CD14-positive monocyte (primary cell): ENCODE measurements around the gene CEP89. TPM values are rescaled to one million over a fixed set of nuclear protein-coding genes. Genes with fewer than 3 reads are reported as not detected.

Source experiments
- DNase-seq, 3 donors: peaks; one replicate each; pipeline ENCODE4 v3.0.0-alpha.2; 2011 to 2022
- H2AFZ ChIP-seq: 2 replicates; pipeline ENCODE4 v1.6.0; 2012; ENCODE audit warnings: mild to moderate bottlenecking, low read depth, low read length, inconsistent platforms; ENCODE audit not compliant: insufficient read depth, poor library complexity, severe bottlenecking
- H3K27ac ChIP-seq, 2 donors: 1 replicate in 1 of 2; 2 replicates in 1 of 2; pipeline ENCODE4 v1.5.1; 2012 to 2013; ENCODE audit warnings: low read length in 2 of 2, control low read depth in 1 of 2, inconsistent platforms in 1 of 2, low read depth in 1 of 2, mild to moderate bottlenecking in 1 of 2
- H3K27me3 ChIP-seq, 2 donors: one replicate each; pipeline versions ENCODE4 v1.6.0 to v1.6.1; 2011 to 2013; ENCODE audit warnings: low read length in 2 of 2; ENCODE audit not compliant: control insufficient read depth in 2 of 2, insufficient read depth in 2 of 2
- H3K36me3 ChIP-seq, 2 donors: replicated peaks in 1 of 2; 1 replicate in 1 of 2; 2 replicates in 1 of 2; pipeline versions ENCODE4 v1.5.1 to v1.6.1; 2012 to 2013; ENCODE audit warnings: low read length in 2 of 2, control low read depth in 1 of 2, inconsistent platforms in 1 of 2, mild to moderate bottlenecking in 1 of 2; ENCODE audit not compliant: insufficient read depth in 2 of 2, control insufficient read depth in 1 of 2
- H3K4me1 ChIP-seq, 2 donors: 1 replicate in 1 of 2; 2 replicates in 1 of 2; pipeline versions ENCODE4 v1.5.1 to v1.6.1; 2012 to 2013; ENCODE audit warnings: low read length in 2 of 2, control low read depth in 1 of 2, inconsistent platforms in 1 of 2, mild to moderate bottlenecking in 1 of 2, moderate library complexity in 1 of 2; ENCODE audit not compliant: insufficient read depth in 2 of 2, control insufficient read depth in 1 of 2
- H3K4me2 ChIP-seq: replicated peaks from 2 replicates; pipeline ENCODE3; 2012; ENCODE audit warnings: low read length, moderate library complexity, mild to moderate bottlenecking; ENCODE audit not compliant: poor library complexity, severe bottlenecking; ENCODE audit errors: extremely low read depth
- H3K4me3 ChIP-seq, 3 experiments: fragments of 200-600 bp in 1 of 3; sonication (generic) in 1 of 3; replicated peaks in 1 of 3; 1 replicate in 2 of 3; 2 replicates in 1 of 3; pipeline ENCODE4 v1.5.1; 2011 to 2013; ENCODE audit warnings: low read length in 3 of 3, mild to moderate bottlenecking in 3 of 3, control low read depth in 2 of 3, low read depth in 2 of 3, inconsistent platforms in 1 of 3, moderate library complexity in 1 of 3
- H3K79me2 ChIP-seq: 2 replicates; pipeline ENCODE4 v1.6.0; 2012; ENCODE audit warnings: mild to moderate bottlenecking, control low read depth, inconsistent platforms, low read length, moderate library complexity; ENCODE audit not compliant: insufficient read depth
- H3K9ac ChIP-seq: 2 replicates; pipeline ENCODE4 v1.6.0; 2017; ENCODE audit warnings: low read length, mild to moderate bottlenecking; ENCODE audit not compliant: insufficient read depth, poor library complexity, severe bottlenecking
- H3K9me3 ChIP-seq, 2 donors: replicated peaks in 1 of 2; 1 replicate in 1 of 2; 2 replicates in 1 of 2; pipeline versions ENCODE4 v1.5.1 to v1.6.1; 2012 to 2013; ENCODE audit warnings: low read length in 2 of 2, control low read depth in 1 of 2; ENCODE audit not compliant: control insufficient read depth in 1 of 2, insufficient read depth in 1 of 2
- H4K20me1 ChIP-seq: 2 replicates; pipeline ENCODE4 v1.6.0; 2012; ENCODE audit warnings: mild to moderate bottlenecking, low read length, control low read depth, moderate library complexity; ENCODE audit not compliant: insufficient read depth
- H3K27ac Mint-ChIP-seq, 7 donors: one replicate each; pipeline ENCODE4 v1.8.0; 2020; ENCODE audit warnings: mild to moderate bottlenecking in 7 of 7, mixed read lengths in 7 of 7, moderate library complexity in 6 of 7, inconsistent platforms in 2 of 7
- H3K27me3 Mint-ChIP-seq, 3 donors: one replicate each; pipeline ENCODE4 v1.8.0; 2021 to 2022; ENCODE audit warnings: low read depth in 3 of 3, mild to moderate bottlenecking in 3 of 3, mixed read lengths in 3 of 3, moderate library complexity in 3 of 3, inconsistent platforms in 1 of 3
- H3K36me3 Mint-ChIP-seq, 2 donors: one replicate each; pipeline ENCODE4 v1.8.0; 2020; ENCODE audit warnings: mixed read lengths in 2 of 2, inconsistent platforms in 1 of 2, mild to moderate bottlenecking in 1 of 2
- H3K4me1 Mint-ChIP-seq: one replicate; pipeline ENCODE4 v1.8.0; 2020; ENCODE audit warnings: mild to moderate bottlenecking, mixed read lengths
- H3K4me3 Mint-ChIP-seq, 2 donors: one replicate each; pipeline ENCODE4 v1.8.0; 2020; ENCODE audit warnings: mild to moderate bottlenecking in 2 of 2, mixed read lengths in 2 of 2, moderate library complexity in 1 of 2
- H3K9me3 Mint-ChIP-seq, 7 donors: one replicate each; pipeline ENCODE4 v1.8.0; 2020 to 2022; ENCODE audit warnings: mixed read lengths in 7 of 7, mild to moderate bottlenecking in 6 of 7, moderate library complexity in 6 of 7, inconsistent platforms in 2 of 7
- WGBS: methylation state at CpG from one replicate; pipeline ENCODE4 v1.1.5; 2013; ENCODE audit warnings: missing lambda C conversion rate; ENCODE audit not compliant: insufficient coverage; 5-methylcytosine and 5-hydroxymethylcytosine counted together
- intact Hi-C, 2 donors: fragments of 100-400 bp; cut with micrococcal nuclease; formaldehyde crosslinking; loops; one replicate each; pipeline versions ENCODE4 v1.15.0 to v1.15.1; 2023
- polyA plus RNA-seq, 3 donors: library from polyadenylated mRNA; depleted of rRNA in 1 of 3; unstranded in 2 of 3; stranded (reverse) in 1 of 3; fragments of 300-500 nt in 2 of 3; fragments of >200 nt in 1 of 3; fragmentation: Illumina TruSeq in 2 of 3; gene quantifications; 1 replicate in 2 of 3; 2 replicates in 1 of 3; pipeline ENCODE4 v1.2.3, GENCODE V29; 2012 to 2021
- TF ChIP-seq, protein P1 (sequence below): fragments of 200-600 bp; IDR thresholded peaks from one replicate; pipeline ENCODE4 v1.8.0; 2022; ENCODE audit warnings: antibody characterized with exemption, mild to moderate bottlenecking

The CEP89 gene
- polyA plus RNA-seq, 3 donors, result 4.6 to 6.5 (median 4.7) TPM

DNA sequence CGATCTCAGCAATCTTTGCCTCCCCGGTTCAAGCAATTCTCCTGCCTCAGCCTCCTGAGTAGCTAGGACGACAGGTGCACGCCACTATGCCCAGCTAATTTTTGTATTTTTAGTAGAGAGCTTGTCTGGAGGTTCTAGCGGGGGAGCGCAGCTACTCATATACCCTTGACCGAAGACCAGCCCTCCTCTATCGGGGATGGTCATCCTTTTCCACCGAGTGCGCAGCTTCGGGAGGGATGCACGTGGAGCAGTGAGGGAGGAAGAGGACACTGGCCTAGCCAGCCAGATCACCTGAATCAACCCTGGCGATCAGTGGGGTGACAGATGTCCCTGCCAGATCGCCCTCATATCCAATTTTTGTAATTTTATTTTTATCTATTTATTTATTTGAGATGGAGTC is 109.0 kb downstream of the CEP89 start:
- Histone ChIP-seq H3K4me3 (no peak overlapping the region), H3K9me3 (no peaks in the 10 kb centered on the region), H3K9ac (no peak overlapping the region), H3K79me2 (no peaks in the 10 kb centered on the region), H2AFZ (no peak overlapping the region), H3K4me1 (no peaks in the 10 kb centered on the region), H3K4me2 (no peak overlapping the region), H4K20me1 (no peaks in the 10 kb centered on the region), H3K27me3 (no peaks in the 10 kb centered on the region), H3K27ac (no peak overlapping the region), H3K36me3 (no peaks in the 10 kb centered on the region)
- peaks cover 0 to 2% (median 1%) of the 10 kb centered on the region in 3 donors for H3K27me3 Mint-ChIP-seq
- H3K9me3 Mint-ChIP-seq, result peaks cover 0 to 2% (median 0%) of the 10 kb centered on the region in 7 donors
- DNase-seq, result no peak
- 93% methylated on average over 3 of the region's 14 CpGs for WGBS
- no peaks in the 10 kb centered on the region for H3K36me3 Mint-ChIP-seq
- intact Hi-C loops, result no loop called here
- no peak overlapping the region for H3K27ac Mint-ChIP-seq
- TF ChIP-seq, protein P1, sequence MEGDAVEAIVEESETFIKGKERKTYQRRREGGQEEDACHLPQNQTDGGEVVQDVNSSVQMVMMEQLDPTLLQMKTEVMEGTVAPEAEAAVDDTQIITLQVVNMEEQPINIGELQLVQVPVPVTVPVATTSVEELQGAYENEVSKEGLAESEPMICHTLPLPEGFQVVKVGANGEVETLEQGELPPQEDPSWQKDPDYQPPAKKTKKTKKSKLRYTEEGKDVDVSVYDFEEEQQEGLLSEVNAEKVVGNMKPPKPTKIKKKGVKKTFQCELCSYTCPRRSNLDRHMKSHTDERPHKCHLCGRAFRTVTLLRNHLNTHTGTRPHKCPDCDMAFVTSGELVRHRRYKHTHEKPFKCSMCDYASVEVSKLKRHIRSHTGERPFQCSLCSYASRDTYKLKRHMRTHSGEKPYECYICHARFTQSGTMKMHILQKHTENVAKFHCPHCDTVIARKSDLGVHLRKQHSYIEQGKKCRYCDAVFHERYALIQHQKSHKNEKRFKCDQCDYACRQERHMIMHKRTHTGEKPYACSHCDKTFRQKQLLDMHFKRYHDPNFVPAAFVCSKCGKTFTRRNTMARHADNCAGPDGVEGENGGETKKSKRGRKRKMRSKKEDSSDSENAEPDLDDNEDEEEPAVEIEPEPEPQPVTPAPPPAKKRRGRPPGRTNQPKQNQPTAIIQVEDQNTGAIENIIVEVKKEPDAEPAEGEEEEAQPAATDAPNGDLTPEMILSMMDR, result no peak
- no peak overlapping the region for H3K4me3 Mint-ChIP-seq
- no peaks in the 10 kb centered on the region for H3K4me1 Mint-ChIP-seq

DNA sequence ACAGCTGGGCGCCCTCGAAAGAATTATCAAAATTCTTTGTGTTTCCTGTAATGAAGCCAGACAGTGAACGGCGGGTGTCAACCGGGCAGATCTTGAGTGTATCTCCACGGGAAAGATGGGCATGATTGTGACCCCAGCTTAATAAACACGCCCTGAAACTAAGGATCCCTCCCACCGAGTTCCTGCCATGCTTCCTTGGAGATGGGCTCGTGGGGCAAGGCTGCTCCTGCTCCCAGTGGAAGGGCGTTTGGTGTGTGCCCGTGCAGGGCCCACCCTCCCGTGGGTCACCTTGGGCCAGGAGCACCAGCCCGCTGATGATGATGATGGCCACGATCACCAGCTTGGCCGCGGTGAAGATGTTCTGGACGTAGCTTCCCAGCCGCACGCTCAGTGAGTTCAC is 109.6 kb downstream of the CEP89 start:
- peaks cover 0 to 2% (median 1%) of the 10 kb centered on the region in 3 donors for H3K27me3 Mint-ChIP-seq
- H3K36me3 Mint-ChIP-seq, result no peaks in the 10 kb centered on the region
- TF ChIP-seq, protein P1, result no peak
- Histone ChIP-seq H3K9me3 (no peaks in the 10 kb centered on the region), H3K4me2 (no peak overlapping the region), H3K27ac (no peak overlapping the region), H2AFZ (no peak overlapping the region), H3K9ac (no peak overlapping the region), H3K36me3 (no peaks in the 10 kb centered on the region), H4K20me1 (no peaks in the 10 kb centered on the region), H3K27me3 (no peaks in the 10 kb centered on the region), H3K4me1 (no peaks in the 10 kb centered on the region), H3K4me3 (no peak overlapping the region), H3K79me2 (no peaks in the 10 kb centered on the region)
- no peaks in the 10 kb centered on the region for H3K4me1 Mint-ChIP-seq
- H3K27ac Mint-ChIP-seq, result no peak overlapping the region
- H3K4me3 Mint-ChIP-seq, result no peak overlapping the region
- H3K9me3 Mint-ChIP-seq, result peaks cover 0 to 2% (median 0%) of the 10 kb centered on the region in 7 donors
- no peak for DNase-seq
- intact Hi-C loops, result no loop called here
- 95% methylated on average over 17 of the region's 19 CpGs for WGBS
